ENCODE data around the gene FIGLA. TPM values are rescaled to one million over a fixed set of nuclear protein-coding genes. Genes with fewer than 3 reads are reported as not detected.

The FIGLA gene
- total RNA-seq, 1 experiment from 2014 or later = not detected

DNA sequence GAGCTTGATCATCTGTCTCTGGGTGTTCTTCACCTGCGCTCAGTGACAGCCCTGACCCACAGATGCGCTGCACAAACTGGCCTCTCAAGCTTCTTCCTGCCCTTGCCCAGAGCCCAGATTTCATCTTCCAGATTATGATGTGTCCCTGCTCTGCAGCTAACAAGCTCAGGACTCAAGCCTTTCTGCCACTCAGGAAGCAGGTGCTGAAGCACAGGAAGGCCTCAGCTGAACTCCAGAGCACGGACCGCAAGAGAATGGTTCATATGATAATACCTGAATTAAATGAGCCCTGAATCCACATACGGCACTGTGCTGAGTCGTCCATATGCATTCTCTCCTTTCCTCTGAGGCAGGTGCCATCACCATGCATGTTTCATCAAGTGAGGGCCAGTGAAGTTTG is 41.4 kb upstream of the FIGLA start:
- Histone ChIP-seq H2AK5ac (ENCODE audit: insufficient read length, low read length) (no peak overlapping the region), H3K14ac (ENCODE audit: insufficient read depth, low read length) (no peak overlapping the region), H4K5ac (ENCODE audit: insufficient read length, low read depth, low read length) (no peak overlapping the region), H4K8ac (replicated peaks; ENCODE audit: insufficient read length, low read depth, low read length) (no peak overlapping the region), H3K4me2 (ENCODE audit: insufficient read depth, insufficient read length, low read length) (no peak overlapping the region), H3K79me2 (ENCODE audit: insufficient read depth, low read length) (no peaks in the 10 kb centered on the region), H3K27me3 (ENCODE audit: insufficient read depth, low read length) (no peaks in the 10 kb centered on the region), H2AFZ (ENCODE audit: low read length) (no peak overlapping the region), H2BK12ac (ENCODE audit: insufficient read length, low read depth, low read length) (no peak overlapping the region), H3K4ac (ENCODE audit: low read depth, low read length) (no peak overlapping the region), H4K91ac (ENCODE audit: insufficient read length, low read depth, low read length) (no peak overlapping the region), H3K9ac (ENCODE audit: extremely low read depth, insufficient read length, low read length) (no peak overlapping the region), H2BK120ac (ENCODE audit: low read depth, low read length, poor library complexity, severe bottlenecking) (no peak overlapping the region), H2BK15ac (ENCODE audit: low read depth, low read length) (no peak overlapping the region), H3K18ac (ENCODE audit: insufficient read length, low read depth, low read length) (no peak overlapping the region), H2BK20ac (ENCODE audit: low read depth, low read length, poor library complexity, severe bottlenecking) (no peak overlapping the region), H4K20me1 (ENCODE audit: control insufficient read depth, insufficient read depth, insufficient read length) (no peaks in the 10 kb centered on the region), H3K4me1 (ENCODE audit: insufficient read depth, low read length) (peaks cover 2% of the 10 kb centered on the region; the same call in 1 of the 2 replicates), H3K9me3 (ENCODE audit: control insufficient read depth, low read depth, low read length) (no peaks in the 10 kb centered on the region), H3T11ph (ENCODE audit: low read length) (no peak overlapping the region), H3K79me1 (ENCODE audit: insufficient read depth, low read depth, low read length, poor library complexity, severe bottlenecking) (no peaks in the 10 kb centered on the region), H3K27ac (ENCODE audit: insufficient read length, low read depth, low read length) (no peak overlapping the region), H2BK5ac (ENCODE audit: insufficient read length, low read length) (no peak overlapping the region), H3K23ac (ENCODE audit: insufficient read length, low read depth, low read length) (no peak overlapping the region), H3K56ac (ENCODE audit: insufficient read length, low read depth, low read length) (no peak overlapping the region), H3K23me2 (ENCODE audit: insufficient read length, low read depth, low read length, poor library complexity, severe bottlenecking) (no peaks in the 10 kb centered on the region)
- Mint-ChIP-seq H3K9me3 (no peaks in the 10 kb centered on the region), H3K4me3 (no peak overlapping the region), H3K36me3 (ENCODE audit: insufficient read depth in 1 of 3, low read depth in 3 of 3) (no peaks in the 10 kb centered on the region), H3K4me1 (peaks cover 16 to 20% of the 10 kb centered on the region in 2 experiments), H3K27ac (no peak overlapping the region), H3K27me3 (ENCODE audit: low read depth) (peaks cover 52% of the 10 kb centered on the region)
- no peak for TF ChIP-seq CTCF (conservative IDR thresholded peaks at IDR 0.05)
- no CpG with 5 or more reads among the region's 6 CpGs for WGBS (ENCODE audit: extremely low coverage, insufficient read length, low lambda C conversion rate)
- DNase-seq = no peak

All from H9 (cell line).